OCI-LY3 (cell line): ENCODE measurements around the gene TMEM169.

Experiments
- H2AFZ ChIP-seq: fragments of 200-600, 300-600 bp; shearing (Covaris generic); 2 replicates; pipeline ENCODE4 v1.6.0; 2014; ENCODE audit warnings: antibody characterized with exemption, low read depth, low read length
- H3K27ac ChIP-seq: fragments of 200-600, 300-600 bp; sonication (generic); 2 replicates; pipeline ENCODE4 v1.5.1; 2014; ENCODE audit warnings: mild to moderate bottlenecking, low read length, moderate library complexity, mixed read lengths
- H3K27me3 ChIP-seq: fragments of 200-600, 300-600 bp; sonication (generic); 2 replicates; pipeline ENCODE4 v1.6.1; 2014; ENCODE audit warnings: low read depth, low read length, mixed read lengths
- H3K36me3 ChIP-seq: fragments of 200-600, 300-600 bp; sonication (generic); replicated peaks from 2 replicates; pipeline ENCODE3; 2014; ENCODE audit warnings: low read depth, low read length, mixed read lengths
- H3K4me1 ChIP-seq: fragments of 300-600, 200-600 bp; sonication (generic); 2 replicates; pipeline ENCODE4 v1.6.1; 2014; ENCODE audit warnings: low read length, mixed read lengths
- H3K4me2 ChIP-seq: fragments of 200-600, 300-600 bp; sonication (generic); 2 replicates; pipeline ENCODE4 v1.6.1; 2014; ENCODE audit warnings: low read length, mixed read lengths
- H3K4me3 ChIP-seq: fragments of 300-600, 200-600 bp; sonication (generic); 2 replicates; pipeline ENCODE4 v1.5.1; 2014; ENCODE audit warnings: antibody characterized with exemption, mild to moderate bottlenecking, low read length, moderate library complexity
- H3K79me2 ChIP-seq: fragments of 300-600, 200-600 bp; shearing (Covaris generic); 2 replicates; pipeline ENCODE4 v1.6.1; 2014; ENCODE audit warnings: mild to moderate bottlenecking, low read length, mixed read lengths
- H3K9ac ChIP-seq: fragments of 300-600, 200-600 bp; shearing (Covaris generic); 2 replicates; pipeline ENCODE4 v1.6.0; 2014; ENCODE audit warnings: mild to moderate bottlenecking, low read length, moderate library complexity
- H3K9me3 ChIP-seq: fragments of 200-600, 300-600 bp; shearing (Covaris generic); 2 replicates; pipeline ENCODE4 v1.6.1; 2014; ENCODE audit warnings: low read length, mixed read lengths; ENCODE audit not compliant: insufficient read depth
- H4K20me1 ChIP-seq: fragments of 200-600, 300-600 bp; sonication (generic); 2 replicates; pipeline ENCODE4 v1.6.1; 2016; ENCODE audit warnings: low read length, mixed read lengths; ENCODE audit not compliant: insufficient read depth
- CTCF ChIP-seq: fragments of 200-600, 300-600 bp; sonication (generic); IDR thresholded peaks from 2 replicates; pipeline ENCODE4 v1.5.1; 2014; ENCODE audit warnings: antibody characterized with exemption, low read length, low read depth
- EZH2phosphoT487 ChIP-seq: fragments of 200-600 bp; shearing (Covaris generic); IDR thresholded peaks from 2 replicates; pipeline ENCODE4 v1.6.1; 2018; ENCODE audit warnings: antibody characterized with exemption, mixed run types, low read depth

Gene TMEM169

GRCh38 chr2:216149741-216150140 lies 68.0 kb downstream of the TMEM169 start:
- Histone ChIP-seq H3K79me2 (peaks cover 58% of the 10 kb centered on the region), H3K9ac (no peak overlapping the region), H2AFZ (no peak overlapping the region), H3K36me3 (peaks cover 68% of the 10 kb centered on the region), H3K4me3 (no peak overlapping the region), H3K9me3 (no peaks in the 10 kb centered on the region), H3K4me2 (no peak overlapping the region), H3K4me1 (no peaks in the 10 kb centered on the region), H4K20me1 (no peaks in the 10 kb centered on the region), H3K27me3 (no peaks in the 10 kb centered on the region), H3K27ac (no peak overlapping the region)
- TF ChIP-seq EZH2phosphoT487 = no peak
- TF ChIP-seq CTCF = no peak

GRCh38 chr2:216151313-216152025 lies 69.8 kb downstream of the TMEM169 start:
- Histone ChIP-seq H4K20me1 (no peaks in the 10 kb centered on the region), H3K4me1 (no peaks in the 10 kb centered on the region), H3K4me3 (no peak overlapping the region), H3K36me3 (peaks cover 57% of the 10 kb centered on the region), H3K9ac (no peak overlapping the region), H3K4me2 (no peak overlapping the region), H3K9me3 (no peaks in the 10 kb centered on the region), H3K27me3 (no peaks in the 10 kb centered on the region), H3K27ac (no peak overlapping the region), H2AFZ (no peak overlapping the region), H3K79me2 (peaks cover 45% of the 10 kb centered on the region)
- no peak for TF ChIP-seq EZH2phosphoT487
- peak; percentile 12; the same call in 1 of the 2 replicates for TF ChIP-seq CTCF
